Neural cell (in vitro differentiated cells): ENCODE results near the gene CENPP.

ENCODE experiments used
- CTCF ChIP-seq: fragments of 450-650 bp; IDR thresholded peaks from 2 replicates; pipeline ENCODE4 v1.5.1; 2014; ENCODE audit warnings: antibody characterized with exemption, mild to moderate bottlenecking, moderate library complexity; ENCODE audit not compliant: poor library complexity, severe bottlenecking
- RAD21 ChIP-seq: fragments of 450-650 bp; conservative IDR thresholded peaks from 2 replicates; pipeline ENCODE4 v1.6.1; 2014; ENCODE audit warnings: antibody characterized with exemption, mild to moderate bottlenecking, moderate library complexity

- TF ChIP-seq CTCF (no peak), RAD21 (no peak)
Measured at GRCh38 chr9:92664394-92665152, 338.8 kb downstream of the CENPP start.
